Endothelial cell of umbilical vein (primary cell): ENCODE measurements around the gene RNF4. TPM values are rescaled to one million over a fixed set of nuclear protein-coding genes. Genes with fewer than 3 reads are reported as not detected.
"Not testable (repeated sequence)": the region's sequence is repeated elsewhere in the genome, so short reads cannot be mapped to it uniquely, and the experiment has no call there.

Experiments
- BruUV-seq: library from RNA; stranded (reverse); fragments of 400-500 nt; replicated peaks from 2 replicates; lab custom pipeline; 2021; lab: Mats Ljungman, UMichigan
- CTCF ChIA-PET: fragments of 300-600, 350-600 bp; sonication (Branson Sonifier 250); formaldehyde crosslinking; loops from one replicate; lab custom pipeline; 2021; ENCODE audit warnings: antibody characterized with exemption, inconsistent platforms; lab: Charles Lee
- POLR2A ChIA-PET: fragments of 300-600, 350-600 bp; sonication (Branson Sonifier 250); formaldehyde crosslinking; loops from one replicate; lab custom pipeline; 2021; ENCODE audit warnings: antibody characterized with exemption, inconsistent platforms; lab: Charles Lee
- DNase-seq: peaks from one replicate; pipeline ENCODE4 v3.0.0-alpha.2; 2011; ENCODE audit warnings: low read depth, low spot score
- FAIRE-seq: peaks from 2 replicates; lab custom pipeline; 2011; peaks lifted over from hg19 to GRCh38; lab: Jason Lieb, UNC
- H2AFZ ChIP-seq: 2 replicates; pipeline ENCODE4 v1.6.0; 2012; ENCODE audit warnings: low read depth, low read length, control low read depth, inconsistent platforms
- H3K27ac ChIP-seq: 2 replicates; pipeline ENCODE4 v1.5.1; 2011; ENCODE audit warnings: low read depth, mild to moderate bottlenecking, control low read depth, low read length, moderate library complexity; ENCODE audit not compliant: insufficient read depth
- H3K27me3 ChIP-seq, 2 experiments: 2 replicates each; pipeline versions ENCODE4 v1.6.0 to v1.6.1; 2011; ENCODE audit warnings: low read length in 2 of 2, mixed read lengths in 1 of 2; ENCODE audit not compliant: control insufficient read depth in 2 of 2, insufficient read depth in 2 of 2
- H3K36me3 ChIP-seq, 2 experiments: 2 replicates in 1 of 2; 3 replicates in 1 of 2; pipeline ENCODE4 v1.5.1; 2011; ENCODE audit warnings: low read length in 2 of 2, mild to moderate bottlenecking in 1 of 2, moderate library complexity in 1 of 2; ENCODE audit not compliant: control insufficient read depth in 2 of 2, insufficient read depth in 2 of 2; ENCODE audit errors: extremely low read depth in 1 of 2
- H3K4me1 ChIP-seq: 3 replicates; pipeline ENCODE4 v1.5.1; 2011; ENCODE audit warnings: mild to moderate bottlenecking, low read length; ENCODE audit not compliant: control insufficient read depth, insufficient read depth; ENCODE audit errors: extremely low read depth
- H3K4me2 ChIP-seq: 2 replicates; pipeline ENCODE4 v1.6.1; 2011; ENCODE audit warnings: low read length, control low read depth, mixed read lengths; ENCODE audit not compliant: insufficient read depth
- H3K4me3 ChIP-seq, 3 experiments: fragments of 200-600 bp in 1 of 3; sonication (generic), shearing (Covaris generic) in 1 of 3; replicated peaks in 1 of 3; 2 replicates each; pipeline ENCODE4 v1.5.1; 2011 to 2016; ENCODE audit warnings: control low read depth in 3 of 3, low read length in 3 of 3, mild to moderate bottlenecking in 2 of 3, inconsistent platforms in 1 of 3, low read depth in 1 of 3, moderate library complexity in 1 of 3; ENCODE audit not compliant: insufficient read depth in 1 of 3
- H3K79me2 ChIP-seq: 2 replicates; pipeline ENCODE4 v1.6.0; 2012; ENCODE audit warnings: low read length, inconsistent platforms; ENCODE audit not compliant: control insufficient read depth, insufficient read depth
- H3K9ac ChIP-seq: replicated peaks from 2 replicates; pipeline ENCODE3; 2011; ENCODE audit warnings: low read length, control low read depth; ENCODE audit not compliant: insufficient read depth; ENCODE audit errors: extremely low read depth
- H3K9me1 ChIP-seq: replicated peaks from 3 replicates; pipeline ENCODE4 v1.6.0; 2011; ENCODE audit warnings: mild to moderate bottlenecking, low read length; ENCODE audit not compliant: control insufficient read depth, insufficient read depth; ENCODE audit errors: extremely low read depth
- H3K9me3 ChIP-seq: replicated peaks from 2 replicates; pipeline ENCODE4 v1.5.1; 2012; ENCODE audit warnings: low read length, inconsistent platforms; ENCODE audit not compliant: control insufficient read depth, insufficient read depth
- H4K20me1 ChIP-seq: replicated peaks from 2 replicates; pipeline ENCODE3; 2011; ENCODE audit warnings: mild to moderate bottlenecking, low read length; ENCODE audit not compliant: control insufficient read depth, insufficient read depth; ENCODE audit errors: extremely low read depth
- EZH2 ChIP-seq: IDR thresholded peaks from 2 replicates; pipeline ENCODE4 v1.6.1; 2012; ENCODE audit warnings: borderline replicate concordance, low read depth, mild to moderate bottlenecking, moderate library complexity, low read length, inconsistent platforms; ENCODE audit not compliant: severe bottlenecking
- FOS ChIP-seq: IDR thresholded peaks from 2 replicates; pipeline ENCODE4 v1.6.1; 2011; ENCODE audit warnings: mild to moderate bottlenecking, low read length, moderate library complexity, borderline replicate concordance; ENCODE audit not compliant: insufficient read depth
- GATA2 ChIP-seq: IDR thresholded peaks from 2 replicates; pipeline ENCODE4 v1.7.0; 2011; ENCODE audit warnings: low read depth, mild to moderate bottlenecking, moderate library complexity, mixed read lengths, low read length; ENCODE audit not compliant: insufficient read length, insufficient read depth
- JUN ChIP-seq: IDR thresholded peaks from 2 replicates; pipeline ENCODE4 v1.6.1; 2011; ENCODE audit warnings: borderline replicate concordance, low read depth; ENCODE audit not compliant: insufficient read length, insufficient read depth
- MYC ChIP-seq: IDR thresholded peaks from one replicate; pipeline ENCODE4 v1.6.1; 2011; ENCODE audit warnings: mild to moderate bottlenecking, low read depth, low read length
- POLR2A ChIP-seq: IDR thresholded peaks from 2 replicates; pipeline ENCODE4 v1.6.1; 2012; ENCODE audit warnings: low read depth, mild to moderate bottlenecking, control low read depth, low read length
- POLR2AphosphoS5 ChIP-seq: IDR thresholded peaks from 2 replicates; pipeline ENCODE4 v1.6.1; 2012; ENCODE audit warnings: low read depth, mild to moderate bottlenecking, control low read depth, low read length, moderate library complexity; ENCODE audit not compliant: insufficient read depth
- dilution Hi-C: fragments of 300-500 bp; cut with MboI; formaldehyde crosslinking; loops from one replicate; pipeline ENCODE4 v1.15.0; 2019; ENCODE audit warnings: low sequenced_read_pairs; ENCODE audit not compliant: extremely low pct_ligation_motif_present
- intact Hi-C: fragments of 100-400 bp; cut with micrococcal nuclease; formaldehyde crosslinking; loops from one replicate; pipeline ENCODE4 v1.10.0; 2022
- polyA plus RNA-seq, 4 experiments: library from polyadenylated mRNA; depleted of rRNA in 3 of 4; stranded (reverse) in 3 of 4; unstranded in 1 of 4; fragments of >200 nt; gene quantifications; 2 replicates each; pipeline versions ENCODE4 v1.2.1 to v1.2.3, GENCODE V29; 2011 to 2012; ENCODE audit warnings: missing spikeins in 1 of 4
- total RNA-seq: library from RNA; stranded (reverse); gene quantifications from 2 replicates; pipeline ENCODE4 v1.2.3, GENCODE V29; 2021
- TF ChIP-seq, protein P1 (sequence below), 2 donors: IDR thresholded peaks; 1 replicate in 1 of 2; 2 replicates in 1 of 2; pipeline ENCODE4 v1.5.1; 2011; ENCODE audit warnings: low read length in 2 of 2, mild to moderate bottlenecking in 2 of 2, moderate library complexity in 2 of 2, control low read depth in 1 of 2, inconsistent platforms in 1 of 2, low read depth in 1 of 2; ENCODE audit not compliant: insufficient read depth in 1 of 2; ENCODE audit errors: extremely low read depth in 1 of 2
- TF ChIP-seq, protein P2 (sequence below): IDR thresholded peaks from 2 replicates; pipeline ENCODE4 v1.6.1; 2011; ENCODE audit not compliant: insufficient read depth, insufficient read length

The RNF4 gene
- total and polyA plus RNA-seq, 2 donors (not counting 3 experiments of a cell fraction or from before 2014, with no cell fraction given), result 64.3 to 71.4 TPM

DNA sequence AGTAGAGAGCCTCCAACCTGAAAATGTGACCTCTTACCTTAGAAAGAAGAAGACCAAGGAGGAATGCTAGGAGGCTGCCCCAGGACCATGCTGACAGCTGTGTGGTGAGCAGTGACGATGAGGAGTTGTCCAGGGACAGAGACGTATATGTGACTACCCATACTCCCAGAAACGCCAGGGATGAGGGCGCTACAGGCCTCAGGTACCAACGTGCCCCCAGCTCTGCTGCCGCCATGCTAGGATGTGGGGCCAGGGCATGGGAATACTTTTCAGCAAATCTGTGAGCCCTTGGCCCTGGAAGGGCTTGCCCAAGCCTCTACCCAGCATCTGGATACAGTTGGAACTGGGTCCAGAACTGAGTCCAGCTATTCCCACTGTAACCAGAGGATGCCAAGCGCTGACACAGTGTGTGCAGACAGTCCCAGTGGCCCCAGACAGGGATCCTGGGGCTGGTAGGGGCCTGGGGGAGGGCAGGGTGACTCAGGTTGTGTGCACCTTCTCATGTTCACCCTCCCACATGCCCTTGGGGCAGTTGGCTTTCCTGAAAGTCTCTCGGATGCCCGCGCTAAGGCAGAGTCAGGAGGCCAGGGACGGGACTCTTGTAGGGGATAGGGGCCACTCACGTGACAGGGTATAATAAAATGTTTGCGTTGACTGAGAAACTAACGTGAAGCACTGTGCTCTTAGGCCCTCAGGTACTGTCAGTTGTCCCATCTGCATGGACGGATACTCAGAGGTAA, 43.7 kb downstream of the RNF4 start:
- Histone ChIP-seq H3K9ac (no peak overlapping the region), H3K27ac (no peak overlapping the region), H2AFZ (no peak overlapping the region), H3K9me3 (no peaks in the 10 kb centered on the region), H4K20me1 (no peaks in the 10 kb centered on the region), H3K27me3 (no peaks in the 10 kb centered on the region), H3K79me2 (peaks cover 13% of the 10 kb centered on the region), H3K4me2 (no peak overlapping the region), H3K4me1 (no peaks in the 10 kb centered on the region), H3K4me3 (no peak overlapping the region), H3K9me1 (no peaks in the 10 kb centered on the region), H3K36me3 (peaks cover 21 to 45% of the 10 kb centered on the region in 2 experiments)
- intact Hi-C loops, result no loop called here
- POLR2A ChIA-PET, result no interaction called here
- FAIRE-seq (no peak), DNase-seq (no peak)
- BruUV-seq, result no TSS peak
- dilution Hi-C loops, result no loop called here
- CTCF ChIA-PET, result interaction anchor here (1.0 kb wide), 1 partner anchor 10 kb away, joined by 3 read pairs; no protein-coding TSS in a partner anchor
- TF ChIP-seq JUN (no peak), GATA2 (no peak), POLR2A (no peak), FOS (no peak), POLR2AphosphoS5 (no peak), EZH2 (no peak), MYC (no peak)
- TF ChIP-seq, protein P1, sequence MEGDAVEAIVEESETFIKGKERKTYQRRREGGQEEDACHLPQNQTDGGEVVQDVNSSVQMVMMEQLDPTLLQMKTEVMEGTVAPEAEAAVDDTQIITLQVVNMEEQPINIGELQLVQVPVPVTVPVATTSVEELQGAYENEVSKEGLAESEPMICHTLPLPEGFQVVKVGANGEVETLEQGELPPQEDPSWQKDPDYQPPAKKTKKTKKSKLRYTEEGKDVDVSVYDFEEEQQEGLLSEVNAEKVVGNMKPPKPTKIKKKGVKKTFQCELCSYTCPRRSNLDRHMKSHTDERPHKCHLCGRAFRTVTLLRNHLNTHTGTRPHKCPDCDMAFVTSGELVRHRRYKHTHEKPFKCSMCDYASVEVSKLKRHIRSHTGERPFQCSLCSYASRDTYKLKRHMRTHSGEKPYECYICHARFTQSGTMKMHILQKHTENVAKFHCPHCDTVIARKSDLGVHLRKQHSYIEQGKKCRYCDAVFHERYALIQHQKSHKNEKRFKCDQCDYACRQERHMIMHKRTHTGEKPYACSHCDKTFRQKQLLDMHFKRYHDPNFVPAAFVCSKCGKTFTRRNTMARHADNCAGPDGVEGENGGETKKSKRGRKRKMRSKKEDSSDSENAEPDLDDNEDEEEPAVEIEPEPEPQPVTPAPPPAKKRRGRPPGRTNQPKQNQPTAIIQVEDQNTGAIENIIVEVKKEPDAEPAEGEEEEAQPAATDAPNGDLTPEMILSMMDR (IDR thresholded peaks at IDR 0.05; ENCODE audit: extremely low read depth in 1 of 2, insufficient read depth in 1 of 2, low read depth in 1 of 2, low read length in 2 of 2), result no peak
- TF ChIP-seq, protein P2, sequence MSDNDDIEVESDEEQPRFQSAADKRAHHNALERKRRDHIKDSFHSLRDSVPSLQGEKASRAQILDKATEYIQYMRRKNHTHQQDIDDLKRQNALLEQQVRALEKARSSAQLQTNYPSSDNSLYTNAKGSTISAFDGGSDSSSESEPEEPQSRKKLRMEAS, result no peak

DNA sequence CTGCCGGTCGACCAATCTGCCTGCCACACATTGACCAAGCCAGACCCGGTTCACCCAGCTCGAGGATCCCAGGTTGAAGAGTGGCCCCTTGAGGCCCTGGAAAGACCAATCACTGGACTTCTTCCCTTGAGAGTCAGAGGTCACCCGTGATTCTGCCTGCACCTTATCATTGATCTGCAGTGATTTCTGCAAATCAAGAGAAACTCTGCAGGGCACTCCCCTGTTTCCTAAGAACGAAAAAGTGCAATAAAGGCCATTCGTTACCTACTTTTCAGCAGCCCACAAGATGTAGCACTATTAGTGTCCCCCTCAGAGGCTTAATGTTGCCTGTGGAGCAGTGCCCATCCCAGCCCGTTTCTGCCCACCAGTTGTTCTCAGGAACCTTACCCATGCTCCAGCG, 45.3 kb downstream of the RNF4 start:
- POLR2A ChIA-PET, DNase-seq, H3K4me3 ChIP-seq, dilution Hi-C loops, FAIRE-seq, H2AFZ ChIP-seq, CTCF ChIA-PET, H3K9me1 ChIP-seq, intact Hi-C loops, H3K79me2 ChIP-seq, H3K27me3 ChIP-seq, H4K20me1 ChIP-seq, H3K4me2 ChIP-seq, H3K27ac ChIP-seq, H3K9ac ChIP-seq, H3K9me3 ChIP-seq, H3K4me1 ChIP-seq: not testable (repeated sequence)
- H3K36me3 ChIP-seq, result peaks cover 21 to 43% of the 10 kb centered on the region in 2 experiments
- BruUV-seq, result TSS peak; percentile 51

DNA sequence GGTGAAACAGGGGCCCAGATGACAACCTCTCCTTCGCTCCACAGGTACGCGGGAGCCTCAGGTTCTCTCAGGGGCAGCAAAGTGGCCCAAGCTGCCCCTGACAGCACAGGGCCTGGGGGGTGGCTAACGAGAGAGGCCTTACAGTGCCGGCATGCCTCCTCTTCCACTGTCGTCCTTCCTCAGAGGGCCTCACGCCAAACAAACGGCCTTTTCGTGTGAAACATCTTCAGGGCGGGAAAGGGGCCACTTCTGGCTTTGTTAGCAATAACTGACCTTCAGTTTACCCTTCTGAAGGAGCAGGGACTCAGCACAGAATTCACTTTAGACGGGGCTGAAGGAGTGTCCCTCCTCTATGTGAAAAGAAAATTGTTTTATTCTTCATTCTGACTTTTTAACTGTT, 46.0 kb downstream of the RNF4 start:
- H4K20me1 ChIP-seq, H2AFZ ChIP-seq, DNase-seq, H3K9ac ChIP-seq, BruUV-seq, H3K27me3 ChIP-seq, H3K9me1 ChIP-seq, H3K4me1 ChIP-seq, H3K9me3 ChIP-seq, H3K79me2 ChIP-seq, H3K4me3 ChIP-seq, CTCF ChIA-PET, POLR2A ChIA-PET, intact Hi-C loops, H3K27ac ChIP-seq, H3K4me2 ChIP-seq, FAIRE-seq, dilution Hi-C loops: not testable (repeated sequence)
- peaks cover 19 to 37% of the 10 kb centered on the region in 2 experiments for H3K36me3 ChIP-seq
